GM21360 (cell line): ENCODE measurements around the gene NUP210.

Source experiments
- ATAC-seq: cut with Tn5 transposase; IDR thresholded peaks from one replicate; pipeline ENCODE4 v1.9.1; 2021; ENCODE audit warnings: mild to moderate bottlenecking, moderate library complexity; ENCODE audit not compliant: unreplicated experiment

Gene NUP210

DNA sequence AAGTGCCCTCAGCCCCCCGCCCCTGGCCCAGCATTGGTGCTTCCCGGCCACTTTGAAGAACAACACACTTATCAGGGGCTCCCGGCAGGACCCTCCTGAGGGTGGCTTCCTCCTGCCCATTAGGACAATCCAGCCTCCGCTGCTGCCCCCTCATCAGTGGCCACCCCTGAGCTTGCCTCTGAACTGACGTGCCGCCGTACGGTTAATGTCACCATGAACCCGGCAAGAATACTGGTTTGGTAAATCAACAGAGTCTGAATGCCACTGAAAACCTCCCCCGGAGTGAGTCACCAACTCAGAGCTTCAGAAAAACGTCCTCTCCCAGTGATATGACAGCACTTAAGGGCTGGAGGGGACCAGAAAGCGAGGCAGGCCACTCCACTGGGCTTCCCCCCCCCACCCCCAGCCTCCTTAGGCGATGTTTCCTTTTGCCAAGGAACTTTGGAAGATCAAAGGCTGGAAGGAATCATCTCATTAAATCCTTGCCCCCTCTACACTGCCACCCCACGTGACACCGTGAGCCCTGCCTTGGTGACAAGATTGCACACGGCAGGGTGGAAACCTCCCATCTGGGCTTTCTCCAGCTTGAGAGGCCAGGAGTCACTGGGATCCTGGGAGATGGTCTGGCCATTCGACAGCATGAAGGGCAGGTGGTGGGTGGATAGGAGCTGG is 142.1 kb downstream of the NUP210 start:
- ATAC-seq, result no peak

DNA sequence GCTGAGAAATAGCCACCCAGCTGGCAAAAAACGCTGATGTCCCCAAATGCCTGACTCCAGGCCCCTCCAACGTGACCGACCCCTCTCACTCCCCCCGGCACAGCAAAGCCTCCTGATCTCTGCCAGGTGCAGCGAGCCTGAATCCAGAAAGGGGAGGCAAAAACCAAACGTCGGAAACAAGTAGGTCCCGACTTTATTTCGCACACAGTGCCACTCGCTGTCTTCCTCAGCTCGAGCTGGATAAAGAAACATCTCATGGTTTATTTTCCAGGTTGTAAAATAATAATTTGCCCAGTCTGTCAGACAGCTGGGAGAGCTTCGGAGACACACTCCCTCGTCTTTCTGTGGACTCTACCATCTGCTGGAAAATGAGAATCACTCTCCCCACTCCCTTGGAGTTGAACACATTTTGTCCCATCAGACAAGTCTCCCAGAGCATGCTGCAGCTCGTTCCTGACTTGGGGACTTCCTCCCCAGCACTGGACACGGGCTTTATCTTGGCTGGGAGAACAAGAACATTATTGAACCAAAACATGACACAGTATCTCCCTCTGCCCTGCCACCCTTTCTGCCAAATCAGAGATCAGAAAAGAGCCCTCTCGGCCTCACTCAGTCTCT is 142.8 kb downstream of the NUP210 start:
- no peak for ATAC-seq

DNA sequence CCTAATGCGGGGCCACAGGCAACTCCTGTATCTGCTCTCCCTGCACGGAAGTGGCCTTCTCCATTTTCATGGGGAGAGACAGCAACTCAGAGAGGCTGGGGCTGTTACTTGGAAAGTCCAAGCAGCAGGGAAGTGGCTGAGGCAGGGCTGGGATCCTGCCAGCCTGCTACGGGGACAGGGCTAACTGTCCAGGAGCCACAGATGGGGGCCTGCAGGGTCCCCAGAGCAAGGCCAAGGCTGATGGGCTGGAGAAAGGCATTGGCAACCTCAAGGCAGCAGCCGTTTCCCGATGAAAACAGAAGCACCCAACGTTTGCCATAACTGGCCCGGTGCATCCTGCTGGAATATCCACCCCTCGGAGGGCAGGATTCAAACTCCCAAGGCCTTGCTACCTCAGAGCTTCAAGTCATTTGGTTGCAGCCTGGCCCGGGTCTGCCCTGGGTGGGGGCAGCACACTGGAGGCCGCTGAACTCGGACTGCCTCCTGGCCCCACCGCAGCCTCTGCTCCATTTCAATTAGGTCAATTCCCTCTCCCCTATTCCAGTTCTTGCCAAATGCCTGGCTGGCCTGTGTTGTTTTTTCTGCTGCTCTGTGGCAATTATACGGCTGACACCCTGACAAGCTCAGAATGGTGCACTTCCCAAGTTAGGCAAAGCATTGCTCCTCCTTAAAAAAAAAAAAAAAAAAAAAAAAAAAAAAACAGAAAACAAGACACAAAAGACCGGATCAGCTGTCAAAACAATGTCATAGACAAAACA is 143.5 kb downstream of the NUP210 start:
- no peak for ATAC-seq

DNA sequence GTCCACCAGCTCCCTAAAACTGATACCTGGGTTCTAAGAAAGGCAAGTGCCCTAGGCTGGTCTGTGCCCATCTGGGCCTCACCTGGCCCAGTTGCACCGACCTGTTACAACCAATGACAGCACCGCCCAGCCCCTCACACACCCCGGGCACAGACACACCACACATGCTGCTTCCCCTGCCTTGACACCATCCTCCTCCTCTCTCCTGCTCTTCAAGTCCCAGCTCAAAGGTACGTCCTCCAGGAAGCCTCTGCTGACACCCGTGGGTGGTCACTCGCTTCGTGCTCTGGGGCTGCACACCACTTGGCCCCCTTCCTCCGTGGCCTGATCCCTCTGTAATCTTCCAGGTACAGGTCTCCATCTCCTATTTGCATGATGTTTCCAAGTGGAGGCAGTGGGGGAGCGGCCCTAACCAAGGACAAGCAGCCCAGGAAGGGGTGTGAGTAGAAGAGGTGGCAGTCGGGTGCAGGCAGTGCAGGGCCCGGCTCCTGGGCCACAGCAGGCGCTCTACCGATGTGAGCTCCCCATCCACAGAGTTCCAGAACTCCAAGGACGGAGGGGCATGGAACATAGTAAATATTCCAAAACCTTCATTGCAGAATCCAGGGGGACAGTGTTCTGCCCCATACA is 144.6 kb downstream of the NUP210 start:
- ATAC-seq, result no peak

DNA sequence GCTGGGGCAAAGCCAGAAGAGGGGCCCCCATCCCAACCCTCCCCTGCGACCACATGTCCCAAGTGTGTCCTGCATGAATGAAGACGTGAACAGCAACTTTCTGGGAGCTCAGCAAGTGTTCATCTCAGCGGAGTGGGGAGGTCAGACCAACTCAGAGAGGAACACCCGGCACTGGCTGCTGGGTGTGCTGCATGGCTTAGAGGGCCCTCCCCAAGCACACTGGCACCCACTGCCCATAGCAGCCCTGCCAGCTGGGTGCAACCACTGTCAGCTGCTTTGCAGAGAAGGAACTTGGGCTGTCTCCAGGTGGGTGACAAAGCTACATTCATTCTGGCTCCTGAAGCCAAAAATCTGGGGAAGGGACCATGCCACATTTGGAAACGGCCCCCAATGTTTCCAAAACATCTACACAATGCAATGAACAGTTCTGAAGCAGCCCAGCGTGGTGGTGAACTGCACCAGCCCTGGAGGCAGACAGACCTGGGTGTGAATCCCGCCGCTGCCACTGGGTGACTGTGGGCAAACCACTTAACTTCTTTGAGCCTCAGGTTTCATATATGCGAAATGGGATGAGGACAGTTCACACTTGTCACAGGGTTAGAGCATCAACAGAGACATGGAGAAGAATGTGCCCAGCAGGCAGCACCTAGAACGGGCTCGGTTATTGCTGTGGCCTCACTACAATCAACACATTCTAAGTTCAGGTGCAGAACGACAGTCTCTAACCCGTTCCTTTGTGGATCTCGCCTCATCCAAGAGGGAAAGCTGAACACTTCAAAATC is 145.4 kb downstream of the NUP210 start:
- ATAC-seq, result no peak

DNA sequence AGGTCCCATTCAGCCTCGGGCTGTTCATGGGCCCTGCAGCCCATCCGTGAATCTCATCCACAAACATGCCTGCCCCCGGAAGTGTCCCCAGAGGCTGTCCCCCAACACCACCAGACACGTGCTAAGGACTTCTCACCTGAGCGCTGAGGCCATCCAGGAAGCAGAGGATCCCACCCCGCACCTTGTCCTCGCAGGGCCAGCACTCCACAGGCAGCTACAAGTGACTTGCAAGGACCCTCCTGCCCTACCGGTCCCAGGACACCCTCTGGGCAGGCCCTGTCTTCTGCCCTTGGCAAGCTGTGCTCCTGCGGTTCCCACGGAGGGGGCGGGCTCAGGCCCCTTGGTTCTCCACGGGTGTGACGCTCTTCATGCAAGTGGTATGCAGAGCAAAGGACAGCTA is 146.0 kb downstream of the NUP210 start:
- ATAC-seq, result no peak

DNA sequence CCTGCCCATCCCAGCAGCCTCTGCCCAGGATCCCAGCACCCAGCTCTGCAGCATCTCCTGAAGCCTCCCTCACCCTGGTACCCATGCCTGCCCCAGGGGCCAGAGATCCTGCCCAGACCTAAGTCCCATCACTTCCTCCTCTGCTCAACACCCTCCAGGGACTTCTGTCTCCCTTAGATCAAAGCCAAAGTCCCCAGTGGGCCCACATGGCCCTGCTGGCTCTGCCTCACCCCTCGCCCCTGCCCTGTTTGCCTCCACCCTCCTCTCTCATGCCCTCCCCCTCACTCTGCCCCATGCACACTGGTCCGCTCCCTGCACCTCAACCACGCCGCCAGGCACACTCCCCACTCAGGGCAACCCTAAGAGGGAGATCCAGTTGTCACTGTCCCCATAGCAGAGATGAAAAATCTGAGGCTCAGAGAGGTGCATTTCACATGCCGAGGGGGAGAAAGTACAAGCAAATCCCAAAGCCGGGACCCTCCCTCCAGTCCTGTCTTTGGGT is 146.5 kb downstream of the NUP210 start:
- ATAC-seq, result no peak

DNA sequence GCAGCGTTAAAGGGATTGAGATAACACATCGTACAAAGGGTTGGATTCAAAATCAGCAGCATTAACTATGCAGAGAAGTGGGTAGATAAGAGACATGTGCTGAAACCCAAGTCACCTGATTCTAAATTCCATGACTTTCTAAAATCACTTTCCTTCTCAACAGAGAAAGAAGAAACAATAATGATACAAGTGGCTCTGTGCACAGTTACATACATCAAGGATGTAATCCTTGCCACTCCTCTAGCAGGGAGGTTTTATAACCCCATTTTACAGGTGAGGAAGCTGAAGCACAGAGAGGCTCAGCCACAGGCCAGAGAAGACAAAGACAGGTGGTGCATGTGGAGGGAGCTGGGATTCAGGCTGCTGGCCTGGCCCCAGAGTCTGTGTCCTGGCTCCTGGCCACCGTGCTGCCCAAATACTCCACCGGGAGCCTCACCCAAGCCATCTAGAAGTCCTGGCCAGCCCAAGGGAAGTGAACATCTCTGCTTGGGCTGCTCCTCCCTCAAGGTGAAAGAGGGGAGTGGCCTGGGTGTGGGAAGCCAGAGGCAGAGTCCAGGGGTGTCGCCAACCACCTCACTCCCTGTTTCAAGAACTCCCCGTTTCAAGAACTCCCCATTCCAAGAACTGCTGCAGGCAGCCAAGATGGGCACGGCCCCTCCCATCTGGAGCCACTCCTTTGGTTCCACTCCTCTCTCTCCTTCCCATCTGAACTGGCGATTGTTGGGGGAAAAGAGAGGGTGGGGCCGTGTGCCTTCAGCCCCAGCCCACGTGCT is 147.1 kb downstream of the NUP210 start:
- ATAC-seq, result no peak

DNA sequence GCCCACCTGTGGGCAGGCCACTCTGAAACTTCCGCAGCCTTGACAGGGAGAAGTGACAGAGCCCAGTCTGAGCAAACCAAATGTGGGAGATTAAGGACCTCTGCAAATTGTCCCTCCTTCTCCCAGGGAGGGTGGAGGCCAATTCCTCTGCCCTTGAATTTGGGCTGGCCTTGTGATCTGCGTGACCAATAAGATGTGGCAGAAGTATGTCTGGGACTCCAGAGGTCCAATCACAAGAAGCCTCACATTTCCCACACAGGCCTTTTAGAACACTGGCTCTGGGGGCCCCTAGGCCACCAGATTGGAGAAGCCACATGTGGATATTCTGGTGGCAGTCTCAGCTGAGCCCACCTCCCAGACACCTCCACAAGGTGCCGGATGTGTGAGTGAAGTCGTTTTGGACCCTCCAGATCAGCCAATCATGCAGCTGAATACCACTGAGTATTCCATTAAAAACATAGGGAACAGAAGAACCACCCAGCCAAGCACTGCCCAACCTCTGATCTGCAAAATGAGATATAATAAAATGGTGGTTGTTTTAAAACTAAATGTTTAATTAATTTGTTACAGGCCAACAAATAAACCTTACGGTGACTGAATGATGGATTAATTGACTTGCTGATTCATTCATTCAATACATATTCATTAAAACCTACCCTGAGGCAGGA is 150.3 kb downstream of the NUP210 start:
- no peak for ATAC-seq

DNA sequence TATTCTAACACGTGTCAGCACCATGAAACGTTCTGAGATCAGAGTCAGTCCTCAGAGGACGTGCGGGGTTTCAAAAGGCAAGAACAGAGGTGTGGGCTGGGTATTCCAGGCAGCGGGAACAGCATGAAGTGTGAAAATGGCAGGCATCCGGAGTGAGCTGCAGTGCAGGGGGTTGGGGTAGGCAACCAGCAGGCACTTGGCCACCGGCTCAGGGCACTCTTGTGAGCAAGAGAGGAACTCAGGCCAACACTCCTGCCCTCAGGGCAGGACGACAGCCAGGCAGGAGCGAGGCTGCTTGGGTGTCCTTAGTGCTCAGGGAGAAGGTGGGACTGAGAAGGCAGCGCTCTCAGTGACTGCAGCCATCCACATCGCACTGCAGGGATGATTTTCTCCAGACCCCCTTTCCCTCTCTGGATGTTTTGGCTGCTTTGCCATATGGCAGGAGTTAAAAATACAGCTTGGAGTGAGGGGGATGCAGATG is 151.1 kb downstream of the NUP210 start:
- ATAC-seq, result no peak

DNA sequence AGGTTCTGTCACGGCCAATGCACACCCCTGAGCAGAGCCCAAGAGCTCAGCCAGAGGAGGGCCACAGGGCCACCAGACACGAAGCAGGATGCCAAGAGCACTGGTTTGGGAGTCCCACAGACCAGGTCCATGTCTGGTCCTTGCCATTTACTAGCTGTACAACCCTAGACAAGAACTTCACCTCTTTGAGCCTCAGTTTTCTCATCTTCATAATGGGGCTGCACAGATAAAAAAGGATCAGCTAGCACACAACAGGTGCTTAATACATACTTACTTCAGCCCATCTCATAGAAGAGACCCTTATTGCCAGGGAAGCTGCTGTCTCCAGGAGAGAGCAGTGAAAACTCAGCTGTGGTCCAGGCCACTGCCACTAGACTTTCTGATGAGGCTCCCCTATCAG is 152.0 kb downstream of the NUP210 start:
- no peak for ATAC-seq

DNA sequence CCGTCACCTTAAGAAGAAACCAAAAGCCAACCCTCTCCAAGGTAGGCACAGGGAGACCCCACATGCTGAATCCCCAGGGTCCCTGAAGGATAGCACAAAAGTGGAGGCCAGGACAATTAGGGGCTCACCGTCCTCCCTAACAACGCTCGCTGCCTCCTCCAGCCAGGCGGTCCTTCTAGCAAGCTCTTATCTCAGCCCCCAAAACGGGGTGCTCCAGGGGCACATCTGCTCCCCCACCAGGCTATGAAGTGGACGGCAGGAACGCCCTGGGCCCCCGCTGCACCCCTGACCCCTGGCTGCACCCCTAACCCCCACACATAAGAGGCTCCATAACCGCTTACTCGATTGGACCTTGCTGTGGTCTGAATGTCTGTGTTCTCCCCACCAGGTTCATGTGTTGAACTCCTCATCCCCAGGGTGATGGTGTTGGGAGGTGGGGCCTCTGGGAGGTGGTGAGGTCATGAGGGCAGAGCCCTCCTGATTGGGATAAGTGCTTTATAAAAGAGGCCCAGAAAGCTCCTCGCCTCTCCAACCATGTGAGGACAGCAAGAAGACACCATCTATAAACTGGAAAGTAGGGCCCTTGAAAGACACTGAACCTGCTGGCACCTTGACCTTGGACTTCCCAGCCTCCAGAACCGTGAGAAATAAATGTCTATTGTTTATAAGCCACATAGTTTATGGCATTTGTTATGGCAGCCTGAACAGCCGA is 153.3 kb downstream of the NUP210 start:
- no peak for ATAC-seq
